ENCODE measurements around the gene KCNG3.

The KCNG3 gene, protein sequence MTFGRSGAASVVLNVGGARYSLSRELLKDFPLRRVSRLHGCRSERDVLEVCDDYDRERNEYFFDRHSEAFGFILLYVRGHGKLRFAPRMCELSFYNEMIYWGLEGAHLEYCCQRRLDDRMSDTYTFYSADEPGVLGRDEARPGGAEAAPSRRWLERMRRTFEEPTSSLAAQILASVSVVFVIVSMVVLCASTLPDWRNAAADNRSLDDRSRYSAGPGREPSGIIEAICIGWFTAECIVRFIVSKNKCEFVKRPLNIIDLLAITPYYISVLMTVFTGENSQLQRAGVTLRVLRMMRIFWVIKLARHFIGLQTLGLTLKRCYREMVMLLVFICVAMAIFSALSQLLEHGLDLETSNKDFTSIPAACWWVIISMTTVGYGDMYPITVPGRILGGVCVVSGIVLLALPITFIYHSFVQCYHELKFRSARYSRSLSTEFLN

DNA sequence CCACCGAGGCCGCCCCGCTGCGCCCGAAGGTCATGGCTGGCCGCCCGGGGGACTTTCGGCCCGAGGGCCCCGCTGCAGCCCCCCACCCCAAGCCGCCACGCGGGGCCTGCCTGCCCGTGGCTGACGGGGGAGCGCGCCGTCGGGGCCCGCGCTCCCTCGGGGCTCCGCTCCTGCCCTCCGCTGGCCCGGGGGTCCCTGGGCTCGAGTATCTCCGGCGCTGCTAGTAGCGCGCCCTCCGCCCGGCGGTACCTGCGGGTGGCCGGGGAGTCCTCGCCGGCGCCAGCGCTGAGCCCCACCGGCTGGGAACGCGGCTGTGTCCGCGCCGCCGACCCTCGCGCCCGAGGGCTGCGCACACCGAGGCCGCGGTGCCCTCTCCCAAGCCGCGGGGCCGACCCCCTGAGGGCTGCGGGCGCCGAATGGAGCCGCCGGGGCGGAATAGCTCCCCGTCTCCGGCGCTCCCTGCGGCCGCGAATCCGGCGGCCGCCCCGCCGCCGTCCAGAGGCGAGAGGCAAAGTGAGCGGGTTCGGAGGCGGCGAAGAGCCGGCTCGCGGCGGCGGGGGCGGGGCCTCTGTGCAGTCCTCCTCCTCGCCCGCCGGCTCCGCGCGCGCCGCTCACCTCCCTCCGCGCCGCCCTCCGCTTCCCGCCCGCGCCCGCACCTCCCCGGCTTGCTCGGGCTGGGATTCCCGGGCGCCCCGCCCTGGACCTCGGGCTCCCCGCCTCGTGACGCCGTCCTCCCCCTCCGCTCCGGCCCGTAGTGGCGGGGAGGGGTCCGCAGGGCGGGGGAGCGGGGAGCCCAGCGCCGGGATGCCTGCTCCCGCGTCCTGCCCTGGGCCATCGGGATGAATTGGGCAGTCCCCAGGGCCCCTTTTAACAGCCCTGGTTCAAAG, at the start of gene KCNG3:
KCNG3 (minus strand) TSS at position 515 of the 887 bp plus-strand sequence; CDS start at position 34, 481 bp downstream.
- DNase-seq (ENCODE audit: low read depth in 4 of 4, low spot score in 1 of 4): peak; percentile 30 to 68 (median 50)

DNA sequence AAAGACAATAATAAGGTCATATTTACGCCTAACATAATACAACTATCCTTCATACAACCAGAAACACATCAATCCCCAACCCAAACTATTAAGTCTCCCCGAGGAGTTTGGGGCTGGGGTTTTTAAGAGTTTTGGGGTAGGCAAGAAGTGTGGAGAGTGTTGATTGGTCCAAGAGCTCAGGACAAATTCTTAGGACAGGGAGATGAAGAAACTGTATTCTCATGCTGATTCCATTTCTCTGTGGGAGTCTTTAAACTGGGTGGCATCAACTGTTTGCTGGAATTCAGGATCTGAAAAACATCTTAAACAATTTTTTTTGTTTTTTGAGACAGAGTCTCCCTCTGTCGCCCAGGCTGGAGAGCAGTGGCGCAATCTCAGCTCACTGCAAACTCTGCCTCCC, 49.1 kb upstream of the KCNG3 start:
- DNase-seq (ENCODE audit: low read depth in 4 of 4, low spot score in 1 of 4): no peak

DNA sequence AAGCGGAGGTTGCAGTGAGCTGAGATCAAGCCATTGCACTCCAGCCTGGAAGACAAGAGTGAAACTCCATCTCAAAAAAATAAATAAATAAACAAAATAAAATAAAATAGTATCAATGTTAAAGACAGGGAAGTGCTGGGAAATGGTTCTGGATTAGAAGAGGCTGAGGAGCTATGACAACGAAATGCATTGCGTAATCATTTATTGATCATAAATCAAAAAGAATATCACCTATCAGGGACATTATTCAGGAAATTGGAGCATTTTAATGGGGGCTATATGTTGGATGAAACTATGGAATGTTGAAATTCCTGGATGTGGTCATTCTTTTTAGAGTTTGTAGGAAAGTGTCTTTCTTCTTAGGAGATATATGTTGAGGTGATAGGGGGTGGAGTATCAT, 43.7 kb upstream of the KCNG3 start:
- DNase-seq (ENCODE audit: low read depth in 4 of 4, low spot score in 1 of 4): no peak

DNA sequence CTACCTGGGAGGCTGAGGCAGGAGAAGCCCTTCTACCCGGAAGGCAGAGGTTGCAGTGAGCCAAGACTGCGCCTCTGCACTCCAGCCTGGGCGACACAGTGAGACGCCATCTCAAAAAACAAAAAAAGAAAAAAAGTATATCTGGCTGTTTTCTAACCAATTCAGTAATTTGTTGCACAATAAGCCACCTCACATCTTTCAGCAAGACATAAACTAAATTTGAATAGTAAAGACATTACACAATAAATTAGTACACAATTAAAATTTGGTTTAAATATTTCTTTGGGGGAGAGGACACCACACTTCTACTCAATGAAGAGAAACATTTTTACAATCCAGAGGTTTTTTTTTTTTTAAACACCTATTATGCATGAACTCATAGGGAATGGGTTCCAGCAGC, 38.6 kb upstream of the KCNG3 start:
- DNase-seq (ENCODE audit: low read depth in 4 of 4, low spot score in 1 of 4): no peak

DNA sequence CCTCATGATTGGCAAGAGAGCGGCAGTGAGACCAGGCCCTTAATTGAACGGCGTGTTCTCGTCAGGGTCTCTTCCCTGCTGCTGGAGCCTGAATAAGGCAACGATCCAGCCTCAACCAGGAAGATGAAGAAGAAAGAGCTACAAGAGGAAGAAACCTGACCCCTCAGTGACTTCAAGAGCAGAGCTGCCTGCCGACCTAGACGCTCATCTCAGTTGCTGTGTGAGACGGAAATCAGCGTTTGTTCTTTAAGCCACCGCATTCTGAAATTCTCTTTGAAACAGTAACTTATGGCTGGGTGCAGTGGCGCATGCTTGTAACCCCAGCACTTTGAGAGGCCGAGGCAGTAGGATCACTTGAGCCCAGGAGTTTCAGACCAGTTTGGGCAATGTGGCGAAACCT, 29.6 kb upstream of the KCNG3 start:
- no peak for DNase-seq (ENCODE audit: low read depth in 4 of 4, low spot score in 1 of 4)

DNA sequence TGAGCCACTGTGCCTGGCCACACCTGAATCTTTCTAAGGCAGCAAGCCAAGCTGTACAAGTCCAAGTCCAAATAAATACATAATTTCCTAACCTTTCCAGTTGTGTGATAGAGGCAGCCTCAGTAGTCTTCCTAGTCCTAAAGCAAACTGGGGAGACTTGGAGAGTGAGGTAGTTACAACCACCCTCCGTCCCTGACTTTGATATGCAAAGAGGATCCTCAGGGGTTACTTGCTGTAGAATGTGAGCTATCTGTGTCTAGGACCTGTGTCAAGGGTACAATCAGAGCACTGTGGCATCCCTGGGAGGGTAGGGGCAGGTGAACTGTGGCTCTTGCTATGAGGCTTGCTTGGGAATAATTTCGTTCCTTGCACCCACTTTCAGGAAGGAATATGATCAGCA, 28.3 kb upstream of the KCNG3 start:
- DNase-seq (ENCODE audit: low read depth in 4 of 4, low spot score in 1 of 4): no peak

DNA sequence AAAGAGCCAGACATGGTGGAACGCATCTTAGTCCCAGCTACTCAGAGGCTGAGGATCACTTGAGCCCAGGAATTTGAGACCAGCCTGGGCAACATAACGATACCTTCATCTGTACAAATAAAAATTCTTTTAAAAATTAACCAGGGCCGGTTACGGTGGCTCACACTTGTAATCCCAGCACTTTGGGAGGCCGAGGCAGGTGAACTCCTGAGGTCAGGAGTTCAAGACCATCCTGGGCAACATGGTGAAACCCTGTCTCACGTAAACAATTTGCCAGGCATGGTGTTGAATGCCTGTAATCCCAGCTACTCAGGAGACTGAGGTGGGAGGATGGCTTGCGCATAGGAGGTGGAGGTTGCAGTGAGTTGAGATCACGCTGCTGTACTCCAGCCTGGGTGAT, 25.8 kb upstream of the KCNG3 start:
- DNase-seq (ENCODE audit: low read depth in 4 of 4, low spot score in 1 of 4): no peak

DNA sequence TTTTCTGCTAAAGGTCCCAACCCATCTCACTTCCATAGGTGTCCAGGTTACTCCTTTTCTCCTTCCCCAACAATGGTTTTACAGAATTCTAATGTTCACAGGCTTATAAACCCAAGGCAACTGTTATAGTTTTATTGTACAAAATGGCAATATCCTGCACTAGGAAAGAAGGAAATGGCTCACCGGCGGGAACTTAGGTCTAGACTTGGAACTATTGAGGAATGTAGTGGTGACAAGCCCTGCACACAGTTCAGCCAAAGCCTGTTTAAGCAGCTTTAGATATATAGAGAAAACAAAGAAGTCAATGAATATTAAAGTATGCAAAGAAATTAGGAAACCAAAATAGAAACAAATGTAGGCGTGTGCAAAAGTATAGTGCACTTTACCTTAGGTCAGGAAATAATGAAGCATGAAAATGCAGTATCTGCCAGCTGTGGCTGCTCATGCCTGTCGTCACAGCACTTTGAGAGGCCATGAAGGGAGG, 22.7 kb upstream of the KCNG3 start:
- no peak for DNase-seq (ENCODE audit: low read depth in 4 of 4, low spot score in 1 of 4)

DNA sequence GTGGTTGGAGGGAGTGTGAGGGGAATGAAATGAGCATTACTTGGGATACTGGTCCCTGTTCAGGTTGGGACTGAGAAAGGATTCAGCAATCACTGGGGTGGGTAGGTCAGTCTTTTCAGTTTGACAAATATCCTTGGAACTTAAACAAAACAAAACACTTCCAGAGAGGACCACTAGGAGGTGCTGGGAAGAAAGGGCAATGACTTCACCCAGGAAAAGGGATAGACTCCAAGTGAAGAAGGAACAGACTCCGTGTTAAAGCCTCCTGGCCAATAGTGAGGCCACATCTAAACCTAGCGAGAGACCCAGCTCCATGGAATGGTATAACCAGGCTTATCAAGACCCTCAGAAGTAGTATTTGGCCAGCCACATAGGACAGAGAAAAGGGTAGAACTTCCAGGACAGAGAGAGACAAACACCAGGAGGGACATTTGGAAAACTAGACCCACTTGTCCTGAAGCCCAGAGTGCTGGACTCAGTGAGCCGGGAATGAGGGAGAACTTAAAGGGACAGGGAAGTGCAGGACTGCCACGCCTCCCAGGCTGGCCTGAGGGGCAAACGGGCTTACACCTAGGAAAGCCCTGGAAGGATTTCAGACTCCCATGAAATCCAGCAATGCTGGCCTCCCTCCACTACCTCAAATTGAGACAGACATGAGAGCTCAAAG, 19.6 kb upstream of the KCNG3 start:
- no peak for DNase-seq (ENCODE audit: low read depth in 4 of 4, low spot score in 1 of 4)

DNA sequence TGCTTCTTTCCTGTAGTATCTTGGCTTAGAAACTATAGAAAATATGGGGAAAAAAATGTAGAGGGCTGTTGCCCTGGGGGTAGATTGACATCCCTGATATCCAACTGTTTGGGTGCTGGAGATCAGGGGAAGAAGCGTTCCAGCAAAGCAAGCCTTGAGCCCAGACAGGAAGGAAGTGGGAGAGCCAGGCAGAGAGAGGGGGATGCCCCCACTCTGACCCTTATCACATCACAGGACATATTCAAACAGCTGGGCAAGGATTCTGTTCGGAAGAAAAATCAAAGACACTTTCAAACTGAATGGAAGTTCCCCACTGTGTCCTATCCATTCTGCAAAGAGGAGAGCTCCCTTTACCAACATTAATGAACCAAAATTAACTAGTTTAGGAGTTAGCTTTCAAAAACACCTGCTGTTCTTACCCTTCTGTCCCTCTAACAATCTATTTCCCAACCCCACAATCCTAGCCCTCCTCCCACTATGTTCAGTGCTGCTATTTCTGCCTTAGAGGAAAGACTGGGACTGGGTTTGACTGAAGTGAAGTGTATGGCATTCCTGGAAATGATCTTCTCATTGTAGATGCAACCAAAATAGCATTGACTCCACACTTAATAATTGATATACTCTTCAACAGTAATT, 16.9 kb upstream of the KCNG3 start:
- no peak for DNase-seq (ENCODE audit: low read depth in 4 of 4, low spot score in 1 of 4)

DNA sequence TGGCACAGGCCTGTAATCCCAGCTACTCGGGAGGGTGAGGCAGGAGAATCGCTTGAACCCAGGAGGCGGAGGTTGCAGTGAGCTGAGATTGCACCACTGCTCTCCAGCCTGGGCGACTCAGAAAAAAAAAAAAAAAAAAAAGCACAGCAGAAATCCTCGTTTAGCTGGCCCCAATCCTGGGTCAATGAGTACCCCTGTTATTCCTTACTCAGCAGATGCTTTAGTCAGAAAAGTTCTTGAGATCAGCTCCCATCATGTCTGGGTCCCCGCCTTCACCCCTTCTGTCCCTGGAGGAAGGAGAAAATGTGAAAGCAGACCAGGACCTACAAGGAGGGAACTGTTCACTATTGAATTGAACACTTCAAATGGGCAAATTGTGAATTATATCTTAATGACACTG, 16.4 kb upstream of the KCNG3 start:
- DNase-seq (ENCODE audit: low read depth in 4 of 4, low spot score in 1 of 4): no peak

DNA sequence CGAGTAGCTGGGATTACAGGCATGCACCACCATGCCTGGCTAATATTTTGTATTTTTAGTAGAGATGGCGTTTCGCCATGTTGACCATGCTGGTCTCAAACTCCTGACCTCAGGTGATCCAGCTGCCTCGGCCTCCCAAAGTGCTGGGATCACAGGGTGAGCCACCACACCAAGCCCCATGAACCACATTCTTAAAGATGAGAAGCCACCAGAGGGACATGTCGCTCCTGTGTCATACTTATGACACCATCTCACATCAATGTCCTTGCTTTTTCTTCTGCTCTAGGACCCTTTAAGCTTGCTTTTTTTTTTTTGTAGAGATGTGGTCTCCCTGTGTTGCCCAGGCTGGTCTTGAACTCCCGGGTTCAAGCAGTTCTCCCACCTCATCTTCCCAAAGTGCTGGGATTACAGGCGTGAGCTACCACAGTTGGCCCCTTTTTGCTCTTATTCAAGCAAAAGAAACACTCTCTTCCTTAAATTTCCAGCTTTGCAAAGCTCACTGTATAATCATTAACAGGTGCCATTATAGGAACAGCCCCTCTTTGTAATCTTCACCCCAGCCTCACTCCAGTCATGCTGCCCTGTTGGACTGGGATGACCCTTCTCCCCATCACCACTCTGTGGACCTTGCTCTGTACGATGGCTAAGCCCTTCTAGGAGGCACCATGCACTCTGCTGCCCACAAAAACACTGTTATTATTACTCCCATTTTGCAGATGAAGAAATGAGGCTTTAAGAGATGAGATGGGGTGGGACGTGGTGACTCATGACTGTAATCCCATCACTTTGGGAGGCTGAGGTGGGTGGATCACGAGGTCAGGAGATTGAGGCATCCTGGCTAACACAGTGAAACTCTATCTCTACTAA, 10.8 kb upstream of the KCNG3 start:
- DNase-seq (ENCODE audit: low read depth in 4 of 4, low spot score in 1 of 4): no peak

DNA sequence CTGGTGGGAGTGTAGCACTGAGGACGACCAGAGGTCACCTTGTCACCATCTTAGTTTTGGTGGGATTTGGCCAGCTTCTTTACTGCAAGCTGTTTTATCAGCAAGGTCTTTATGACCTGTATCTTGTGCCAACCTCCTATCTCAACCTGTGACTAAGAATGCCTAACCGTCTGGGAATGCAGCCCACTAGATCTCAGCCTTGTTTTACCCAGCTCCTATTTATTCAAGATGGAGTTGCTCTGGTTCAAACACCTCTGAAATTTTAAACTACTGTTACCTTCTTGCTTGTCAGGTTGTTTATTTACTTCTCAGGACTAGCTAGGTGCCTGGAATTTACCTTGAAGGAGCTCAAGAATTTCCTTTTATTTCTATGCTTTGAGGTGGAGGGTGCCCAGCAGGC, 9.5 kb upstream of the KCNG3 start:
- no peak for DNase-seq (ENCODE audit: low read depth in 4 of 4, low spot score in 1 of 4)

DNA sequence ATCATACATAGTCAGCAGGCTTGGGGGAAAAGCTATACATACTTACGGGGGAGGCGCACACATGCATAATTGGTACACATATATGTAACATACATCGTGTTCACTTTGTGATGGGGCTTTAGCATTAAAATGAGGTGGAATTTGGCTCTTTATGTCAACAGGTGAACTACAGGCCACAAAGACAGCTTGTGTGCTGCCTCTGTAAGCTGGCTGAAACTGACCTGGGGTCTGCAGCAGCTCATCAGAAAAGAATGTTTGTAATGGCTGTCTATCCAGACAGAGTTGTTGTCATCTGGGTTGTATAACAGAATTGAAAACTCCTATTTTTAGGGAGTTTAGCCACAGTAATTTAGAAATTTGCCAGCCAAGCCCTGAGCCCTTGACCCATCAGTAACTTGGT, 4.7 kb upstream of the KCNG3 start:
- no peak for DNase-seq (ENCODE audit: low read depth in 4 of 4, low spot score in 1 of 4)

DNA sequence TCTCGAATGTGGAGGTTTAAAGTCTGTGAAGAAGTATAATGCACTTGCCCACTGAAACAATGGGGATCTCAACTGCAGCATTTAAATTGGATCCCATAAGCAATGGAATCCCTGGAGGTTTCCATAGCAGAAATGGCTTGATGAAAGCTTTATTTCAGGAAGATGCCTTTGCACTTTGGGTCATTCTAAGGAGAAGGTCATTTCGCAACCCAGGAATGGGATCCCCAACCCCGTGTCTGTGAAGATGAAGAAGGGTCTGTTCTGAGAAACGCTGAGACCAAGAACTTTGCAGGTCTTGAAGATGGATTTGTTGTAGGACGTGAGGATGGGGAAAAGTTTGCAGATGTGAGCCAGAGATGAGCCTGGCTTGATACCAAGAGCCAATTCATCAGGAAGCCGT, 1.8 kb upstream of the KCNG3 start:
- DNase-seq (ENCODE audit: low read depth in 4 of 4, low spot score in 1 of 4): no peak

DNA sequence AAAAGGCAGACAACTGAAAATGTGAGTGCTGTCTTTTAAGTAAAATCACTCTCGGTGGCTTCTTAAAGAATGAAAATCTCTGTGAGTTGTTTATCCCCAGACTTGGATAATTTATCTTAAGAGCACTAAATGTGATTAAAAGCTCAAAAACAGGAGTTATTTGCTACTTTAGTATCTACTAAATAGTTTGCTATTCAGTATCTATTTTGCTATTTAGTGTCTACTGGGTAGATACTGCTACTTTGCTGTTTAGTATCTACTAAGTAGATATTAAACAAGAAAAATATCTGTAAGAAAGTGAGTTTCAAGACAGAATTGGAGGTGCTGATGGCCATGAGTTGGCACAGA, 1.4 kb upstream of the KCNG3 start:
- DNase-seq (ENCODE audit: low read depth in 4 of 4, low spot score in 1 of 4): no peak

DNA sequence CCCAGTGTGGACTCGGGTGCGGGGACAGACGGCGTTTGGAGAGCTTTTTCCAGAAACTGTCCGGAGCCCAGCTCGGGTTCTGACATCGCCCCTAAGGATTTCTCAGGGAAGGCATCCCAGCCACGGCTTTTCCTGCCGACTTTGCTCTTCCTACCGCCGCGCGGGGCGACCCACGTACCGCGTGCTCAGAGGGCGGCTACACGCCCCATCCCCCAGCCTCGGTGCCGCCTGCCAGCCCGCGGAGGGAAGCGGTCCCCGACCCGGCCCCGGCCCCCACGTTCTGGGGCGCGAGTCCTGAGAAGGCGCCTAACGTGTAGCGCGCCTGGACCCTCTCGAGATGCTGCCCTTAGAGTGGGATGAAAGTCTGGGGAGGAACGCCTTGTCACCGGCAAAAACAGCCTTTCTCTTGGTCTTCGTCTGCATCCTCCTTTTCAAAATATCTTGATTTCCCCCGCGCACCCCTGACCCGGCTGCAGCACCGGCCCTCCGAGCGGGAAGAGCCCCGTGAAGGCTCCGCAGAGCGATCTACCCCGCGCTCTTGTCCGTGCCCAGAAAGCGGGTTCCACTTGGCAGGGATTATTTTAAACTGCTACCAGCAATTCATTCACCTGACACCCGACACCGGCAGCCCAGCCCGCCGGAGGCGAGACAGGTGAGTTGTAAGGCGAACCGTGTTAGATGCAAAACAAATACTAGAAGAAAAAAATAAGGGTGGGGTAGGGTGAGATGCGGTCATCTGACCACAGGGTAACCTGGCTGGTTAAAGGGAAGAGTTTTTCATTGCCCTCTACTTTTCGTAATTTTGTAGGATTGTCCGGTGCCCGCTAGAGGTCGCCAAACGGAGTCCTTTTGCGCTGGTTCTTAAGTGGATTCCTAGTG, 812 bp upstream of the KCNG3 start:
- DNase-seq (ENCODE audit: low read depth in 4 of 4, low spot score in 1 of 4): peak; percentile 37 to 67 (median 58)

DNA sequence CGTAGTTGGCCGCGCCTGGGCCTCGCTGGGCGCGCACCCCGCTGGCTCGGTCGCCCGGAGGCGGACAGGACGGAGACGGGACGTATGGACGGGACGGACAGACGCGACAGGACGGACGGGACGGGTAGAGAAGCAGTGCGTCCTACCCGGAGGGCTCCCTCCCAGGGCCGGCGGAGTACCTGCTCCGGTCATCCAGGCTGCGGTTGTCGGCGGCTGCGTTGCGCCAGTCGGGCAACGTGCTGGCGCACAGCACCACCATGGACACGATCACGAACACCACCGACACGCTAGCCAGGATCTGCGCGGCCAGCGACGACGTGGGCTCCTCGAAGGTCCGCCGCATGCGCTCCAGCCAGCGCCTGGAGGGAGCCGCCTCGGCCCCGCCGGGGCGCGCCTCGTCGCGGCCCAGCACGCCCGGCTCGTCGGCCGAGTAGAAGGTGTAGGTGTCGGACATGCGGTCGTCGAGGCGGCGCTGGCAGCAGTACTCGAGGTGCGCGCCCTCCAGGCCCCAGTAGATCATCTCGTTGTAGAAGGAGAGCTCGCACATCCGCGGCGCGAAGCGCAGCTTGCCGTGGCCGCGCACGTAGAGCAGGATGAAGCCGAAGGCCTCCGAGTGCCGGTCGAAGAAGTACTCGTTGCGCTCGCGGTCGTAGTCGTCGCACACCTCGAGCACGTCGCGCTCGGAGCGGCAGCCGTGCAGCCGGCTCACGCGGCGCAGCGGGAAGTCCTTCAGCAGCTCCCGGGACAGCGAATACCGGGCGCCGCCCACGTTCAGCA, 903 bp downstream of the KCNG3 start:
- peak in 2 of 4 experiments; percentile 4 to 12 for DNase-seq (ENCODE audit: low read depth in 4 of 4, low spot score in 1 of 4)

Data from stimulated activated CD4-positive, alpha-beta T cell treated with anti-CD3 and anti-CD28 coated beads, Interleukin-1b, Interleukin-23, amount 100 ng/mL, for 24 hours (primary cell).